ENCODE data around the gene AP3M1. TPM values are rescaled to one million over a fixed set of nuclear protein-coding genes. Genes with fewer than 3 reads are reported as not detected.
A peak's percentile ranks its signal among the peaks of the same experiment; 100 is the strongest.

AP3M1 gene
- total and polyA plus RNA-seq, 7 experiments from 2014 or later = 21.8 to 49.3 (median 31.3) TPM

- H3K36me3 Mint-ChIP-seq = peaks cover 0 to 28% (median 15%) of the 10 kb centered on the region in 5 donors
- CTCF ChIA-PET = interaction anchor here (0.5 to 5.5 kb wide), 6 partner anchors 23 to 248 kb away, joined by 3 to 45 read pairs (median 5); no protein-coding TSS in a partner anchor
- DNase-seq (no peak), ATAC-seq (no peak)
- H3K4me1 ChIP-seq (ENCODE audit: control insufficient read depth in 2 of 2, insufficient read depth in 2 of 2, low read length in 2 of 2) = peaks cover 0 to 15% of the 10 kb centered on the region in 2 donors
- peaks cover 0 to 34% (median 6%) of the 10 kb centered on the region in 7 donors for H3K4me1 Mint-ChIP-seq
- H3K9me3 ChIP-seq (ENCODE audit: control insufficient read depth in 2 of 3, low read length in 3 of 3) = no peaks in the 10 kb centered on the region
- no peak overlapping the region for H3K27ac Mint-ChIP-seq
- H3K27me3 ChIP-seq (ENCODE audit: control insufficient read depth in 2 of 2, insufficient read depth in 2 of 2, low read length in 2 of 2) = no peaks in the 10 kb centered on the region
- no peak overlapping the region for H3K4me3 Mint-ChIP-seq
- intact Hi-C loops (cut with micrococcal nuclease) = loop anchor here in 1 of 2 donors (5.0 kb wide), 1 partner anchor 82 kb away; the partner anchor contains the start of gene VCL
- no peaks in the 10 kb centered on the region for H3K27me3 Mint-ChIP-seq
- H3K36me3 ChIP-seq (ENCODE audit: control insufficient read depth in 2 of 3, insufficient read depth in 3 of 3, low read length in 3 of 3) = peaks cover 0 to 18% (median 7%) of the 10 kb centered on the region in 3 experiments
- no peaks in the 10 kb centered on the region for H3K9me3 Mint-ChIP-seq
- H3K27ac ChIP-seq (ENCODE audit: low read depth, low read length) = no peak overlapping the region
- POLR2A ChIA-PET = no interaction called here
- no peak overlapping the region for H3K4me3 ChIP-seq (ENCODE audit: low read length)
Observed at GRCh38 chr10:74079028-74079935, 71.3 kb downstream of the AP3M1 start.

- Histone ChIP-seq H3K27ac (ENCODE audit: low read depth, low read length) (no peak overlapping the region), H3K27me3 (ENCODE audit: control insufficient read depth in 2 of 2, insufficient read depth in 2 of 2, low read length in 2 of 2) (no peaks in the 10 kb centered on the region), H3K4me1 (ENCODE audit: control insufficient read depth in 2 of 2, insufficient read depth in 2 of 2, low read length in 2 of 2) (peaks cover 0 to 15% of the 10 kb centered on the region in 2 donors), H3K36me3 (ENCODE audit: control insufficient read depth in 2 of 3, insufficient read depth in 3 of 3, low read length in 3 of 3) (peaks cover 0 to 26% (median 7%) of the 10 kb centered on the region in 3 experiments), H3K4me3 (ENCODE audit: low read length) (no peak overlapping the region), H3K9me3 (ENCODE audit: control insufficient read depth in 2 of 3, low read length in 3 of 3) (no peaks in the 10 kb centered on the region)
- Mint-ChIP-seq H3K27me3 (no peaks in the 10 kb centered on the region), H3K27ac (no peak overlapping the region), H3K4me1 (peaks cover 0 to 34% (median 6%) of the 10 kb centered on the region in 7 donors), H3K36me3 (peaks cover 6 to 33% (median 24%) of the 10 kb centered on the region in 5 donors), H3K9me3 (no peaks in the 10 kb centered on the region), H3K4me3 (no peak overlapping the region)
- no peak for DNase-seq
- intact Hi-C loops (cut with micrococcal nuclease) = loop anchor here in 1 of 2 donors (5.0 kb wide), 1 partner anchor 81 kb away; the partner anchor contains the start of gene VCL
- peak; percentile 44 for ATAC-seq
- CTCF ChIA-PET = interaction anchor here (0.6 kb wide), 2 partner anchors 136 to 305 kb away, joined by 5 read pairs; no protein-coding TSS in a partner anchor
- POLR2A ChIA-PET = no interaction called here
Observed at GRCh38 chr10:74078037-74078436, 72.6 kb downstream of the AP3M1 start.

- intact Hi-C loops (cut with micrococcal nuclease) = loop anchor here in 1 of 2 donors (5.0 kb wide), 1 partner anchor 80 kb away; the partner anchor contains the start of gene VCL
- CTCF ChIA-PET = interaction anchor here (0.6 to 1.3 kb wide), 5 partner anchors 24 to 191 kb away, joined by 3 to 6 read pairs (median 5); no protein-coding TSS in a partner anchor
Observed at GRCh38 chr10:74077416-74077815, 73.2 kb downstream of the AP3M1 start.

GRCh38 chr10:74076961-74077360 lies 73.7 kb downstream of the AP3M1 start:
- Mint-ChIP-seq H3K27ac (no peak overlapping the region), H3K4me3 (no peak overlapping the region), H3K4me1 (peaks cover 0 to 37% (median 6%) of the 10 kb centered on the region in 7 donors), H3K27me3 (no peaks in the 10 kb centered on the region), H3K36me3 (peaks cover 6 to 37% (median 27%) of the 10 kb centered on the region in 5 donors), H3K9me3 (no peaks in the 10 kb centered on the region)
- ATAC-seq = no peak
- H3K36me3 ChIP-seq (ENCODE audit: control insufficient read depth in 2 of 3, insufficient read depth in 3 of 3, low read length in 3 of 3) = peaks cover 0 to 26% (median 7%) of the 10 kb centered on the region in 3 experiments
- no peaks in the 10 kb centered on the region for H3K9me3 ChIP-seq (ENCODE audit: control insufficient read depth in 2 of 3, low read length in 3 of 3)
- ChIA-PET POLR2A (no interaction called here), CTCF (interaction anchor here (0.7 to 1.4 kb wide), 5 partner anchors 24 to 227 kb away, joined by 3 to 5 read pairs (median 4); no protein-coding TSS in a partner anchor)
- DNase-seq = no peak
- no peak overlapping the region for H3K27ac ChIP-seq (ENCODE audit: low read depth, low read length)
- peaks cover 0 to 15% of the 10 kb centered on the region in 2 donors for H3K4me1 ChIP-seq (ENCODE audit: control insufficient read depth in 2 of 2, insufficient read depth in 2 of 2, low read length in 2 of 2)
- H3K4me3 ChIP-seq (ENCODE audit: low read length) = no peak overlapping the region
- H3K27me3 ChIP-seq (ENCODE audit: control insufficient read depth in 2 of 2, insufficient read depth in 2 of 2, low read length in 2 of 2) = no peaks in the 10 kb centered on the region
- intact Hi-C loops (cut with micrococcal nuclease) = loop anchor here in 1 of 2 donors (5.0 kb wide), 1 partner anchor 80 kb away; the partner anchor contains the start of gene VCL

More at GRCh38 chr10:74077416-74077815, 73.2 kb downstream of the AP3M1 start:
- Histone ChIP-seq H3K4me1 (ENCODE audit: control insufficient read depth in 2 of 2, insufficient read depth in 2 of 2, low read length in 2 of 2) (peaks cover 0 to 15% of the 10 kb centered on the region in 2 donors), H3K36me3 (ENCODE audit: control insufficient read depth in 2 of 3, insufficient read depth in 3 of 3, low read length in 3 of 3) (peaks cover 0 to 26% (median 7%) of the 10 kb centered on the region in 3 experiments), H3K9me3 (ENCODE audit: control insufficient read depth in 2 of 3, low read length in 3 of 3) (no peaks in the 10 kb centered on the region), H3K27ac (ENCODE audit: low read depth, low read length) (no peak overlapping the region), H3K27me3 (ENCODE audit: control insufficient read depth in 2 of 2, insufficient read depth in 2 of 2, low read length in 2 of 2) (no peaks in the 10 kb centered on the region), H3K4me3 (ENCODE audit: low read length) (no peak overlapping the region)
- Mint-ChIP-seq H3K4me1 (peaks cover 0 to 37% (median 6%) of the 10 kb centered on the region in 7 donors), H3K36me3 (peaks cover 6 to 38% (median 26%) of the 10 kb centered on the region in 5 donors), H3K4me3 (no peak overlapping the region), H3K27ac (peak overlapping the region in 1 of 9 donors; percentile 49), H3K9me3 (no peaks in the 10 kb centered on the region), H3K27me3 (no peaks in the 10 kb centered on the region)
- no peak for ATAC-seq
- no peak for DNase-seq
- POLR2A ChIA-PET = no interaction called here

GRCh38 chr10:74075906-74076305 lies 74.7 kb downstream of the AP3M1 start:
- H3K27ac ChIP-seq (ENCODE audit: low read depth, low read length) = no peak overlapping the region
- ATAC-seq (no peak), DNase-seq (no peak)
- ChIA-PET POLR2A (no interaction called here), CTCF (interaction anchor here (0.8 to 1.5 kb wide), 6 partner anchors 16 to 226 kb away, joined by 3 to 7 read pairs (median 4); no protein-coding TSS in a partner anchor)
- peaks cover 0 to 32% (median 4%) of the 10 kb centered on the region in 7 donors for H3K4me1 Mint-ChIP-seq
- no peaks in the 10 kb centered on the region for H3K27me3 Mint-ChIP-seq
- no peaks in the 10 kb centered on the region for H3K27me3 ChIP-seq (ENCODE audit: control insufficient read depth in 2 of 2, insufficient read depth in 2 of 2, low read length in 2 of 2)
- no peaks in the 10 kb centered on the region for H3K9me3 ChIP-seq (ENCODE audit: control insufficient read depth in 2 of 3, low read length in 3 of 3)
- no peak overlapping the region for H3K4me3 ChIP-seq (ENCODE audit: low read length)
- intact Hi-C loops (cut with micrococcal nuclease) = loop anchor here in 1 of 2 donors (5.0 kb wide), 1 partner anchor 79 kb away; the partner anchor contains the start of gene VCL
- no peak overlapping the region for H3K4me3 Mint-ChIP-seq
- H3K27ac Mint-ChIP-seq = no peak overlapping the region
- H3K36me3 Mint-ChIP-seq = peaks cover 9 to 43% (median 32%) of the 10 kb centered on the region in 5 donors
- peaks cover 0 to 31% (median 7%) of the 10 kb centered on the region in 3 experiments for H3K36me3 ChIP-seq (ENCODE audit: control insufficient read depth in 2 of 3, insufficient read depth in 3 of 3, low read length in 3 of 3)
- peaks cover 0 to 15% of the 10 kb centered on the region in 2 donors for H3K4me1 ChIP-seq (ENCODE audit: control insufficient read depth in 2 of 2, insufficient read depth in 2 of 2, low read length in 2 of 2)
- H3K9me3 Mint-ChIP-seq = no peaks in the 10 kb centered on the region

- Histone ChIP-seq H3K9me3 (ENCODE audit: control insufficient read depth in 2 of 3, low read length in 3 of 3) (no peaks in the 10 kb centered on the region), H3K4me1 (ENCODE audit: control insufficient read depth in 2 of 2, insufficient read depth in 2 of 2, low read length in 2 of 2) (peaks cover 0 to 3% of the 10 kb centered on the region in 2 donors), H3K36me3 (ENCODE audit: control insufficient read depth in 2 of 3, insufficient read depth in 3 of 3, low read length in 3 of 3) (peaks cover 0 to 34% (median 12%) of the 10 kb centered on the region in 3 experiments), H3K27me3 (ENCODE audit: control insufficient read depth in 2 of 2, insufficient read depth in 2 of 2, low read length in 2 of 2) (no peaks in the 10 kb centered on the region), H3K27ac (ENCODE audit: low read depth, low read length) (no peak overlapping the region), H3K4me3 (ENCODE audit: low read length) (no peak overlapping the region)
- intact Hi-C loops (cut with micrococcal nuclease) = no loop called here
- peaks cover 0 to 11% (median 3%) of the 10 kb centered on the region in 7 donors for H3K4me1 Mint-ChIP-seq
- H3K27ac Mint-ChIP-seq = no peak overlapping the region
- POLR2A ChIA-PET = no interaction called here
- CTCF ChIA-PET = no interaction called here
- H3K27me3 Mint-ChIP-seq = no peaks in the 10 kb centered on the region
- ATAC-seq (no peak), DNase-seq (no peak)
- H3K9me3 Mint-ChIP-seq = no peaks in the 10 kb centered on the region
- peaks cover 9 to 42% (median 34%) of the 10 kb centered on the region in 5 donors for H3K36me3 Mint-ChIP-seq
- H3K4me3 Mint-ChIP-seq = no peak overlapping the region
Observed at GRCh38 chr10:74072503-74072902, 78.1 kb downstream of the AP3M1 start.

All from naive thymus-derived CD4-positive, alpha-beta T cell (primary cell).